PC-9 (cell line): ENCODE results near the gene NKX2-3. TPM values are rescaled to one million over a fixed set of nuclear protein-coding genes. Genes with fewer than 3 reads are reported as not detected.

Source experiments
- BruUV-seq: library from RNA; stranded (reverse); fragments of 400-500 nt; replicated peaks from 2 replicates; lab custom pipeline; 2021; lab: Mats Ljungman, UMichigan
- CTCF ChIA-PET: fragments of 300-600 bp; sonication (Branson Sonifier 250); formaldehyde crosslinking; loops from one replicate; lab custom pipeline; 2022; ENCODE audit warnings: antibody characterized with exemption; lab: Charles Lee
- POLR2A ChIA-PET: fragments of 300-600 bp; sonication (Branson Sonifier 250); formaldehyde crosslinking; loops from one replicate; lab custom pipeline; 2022; ENCODE audit warnings: antibody characterized with exemption; ENCODE audit not compliant: unreplicated experiment; lab: Charles Lee
- DNase-seq, 2 experiments: peaks; one replicate each; pipeline versions ENCODE4 v3.0.0 to v3.0.0-alpha.2; 2015 to 2022; ENCODE audit warnings: mixed read lengths in 1 of 2
- H2AFZ ChIP-seq: fragments of 200-600 bp; sonication (generic); 2 replicates; pipeline ENCODE4 v1.8.1; 2017; ENCODE audit warnings: antibody characterized with exemption
- H3F3A ChIP-seq: fragments of 200-600 bp; sonication (generic); 2 replicates; pipeline ENCODE4 v1.8.1; 2017; ENCODE audit warnings: antibody characterized with exemption, mild to moderate bottlenecking, low read depth; ENCODE audit not compliant: insufficient read depth
- H3K27ac ChIP-seq: fragments of 200-600 bp; sonication (generic); 2 replicates; pipeline ENCODE4 v1.6.1; 2016; ENCODE audit warnings: mixed run types
- H3K27me3 ChIP-seq: fragments of 200-600 bp; sonication (generic); 2 replicates; pipeline ENCODE4 v1.6.1; 2016; ENCODE audit warnings: low read depth, mixed run types; ENCODE audit not compliant: insufficient read depth
- H3K36me3 ChIP-seq: fragments of 200-600 bp; sonication (generic); 2 replicates; pipeline ENCODE4 v1.6.1; 2016; ENCODE audit warnings: low read depth, mixed run types
- H3K4me1 ChIP-seq: fragments of 200-600 bp; sonication (generic); replicated peaks from 2 replicates; pipeline ENCODE4 v1.6.1; 2016; ENCODE audit warnings: mixed run types; ENCODE audit not compliant: insufficient read depth
- H3K4me2 ChIP-seq: fragments of 200-600 bp; sonication (generic); 2 replicates; pipeline ENCODE4 v1.6.1; 2017; ENCODE audit warnings: mixed run types
- H3K4me3 ChIP-seq: fragments of 200-600 bp; sonication (generic); 2 replicates; pipeline ENCODE4 v1.6.1; 2016; ENCODE audit warnings: mixed run types
- H3K79me2 ChIP-seq: fragments of 200-600 bp; sonication (generic); 2 replicates; pipeline ENCODE4 v1.6.1; 2017; ENCODE audit warnings: low read depth, mixed run types
- H3K9me2 ChIP-seq: fragments of 200-600 bp; sonication (generic); 2 replicates; pipeline ENCODE4 v1.8.1; 2017; ENCODE audit warnings: mild to moderate bottlenecking; ENCODE audit not compliant: insufficient read depth
- H3K9me3 ChIP-seq: fragments of 200-600 bp; sonication (generic); 2 replicates; pipeline ENCODE4 v1.8.1; 2016; ENCODE audit warnings: low read depth; ENCODE audit not compliant: insufficient read depth
- H4K20me1 ChIP-seq: fragments of 200-600 bp; sonication (generic); 2 replicates; pipeline ENCODE4 v1.8.1; 2017; ENCODE audit not compliant: insufficient read depth
- EZH2 ChIP-seq: fragments of 200-600 bp; sonication (generic); IDR thresholded peaks from 2 replicates; pipeline ENCODE4 v1.8.0; 2017; ENCODE audit warnings: antibody characterized with exemption, low read depth
- intact Hi-C: fragments of 100-400 bp; cut with micrococcal nuclease; formaldehyde crosslinking; loops from one replicate; pipeline ENCODE4 v1.10.0; 2022; ENCODE audit not compliant: unreplicated experiment
- total RNA-seq: library from RNA; stranded (reverse); gene quantifications from 2 replicates; pipeline ENCODE4 v1.2.3, GENCODE V29; 2021
- TF ChIP-seq, protein P1 (sequence below): fragments of 200-600 bp; sonication (generic); conservative IDR thresholded peaks from 2 replicates; pipeline ENCODE4 v1.6.1; 2017; ENCODE audit warnings: mixed run types, antibody characterized with exemption, mild to moderate bottlenecking, moderate library complexity

The NKX2-3 gene
- total RNA-seq, 1 experiment from 2014 or later: not detected

DNA sequence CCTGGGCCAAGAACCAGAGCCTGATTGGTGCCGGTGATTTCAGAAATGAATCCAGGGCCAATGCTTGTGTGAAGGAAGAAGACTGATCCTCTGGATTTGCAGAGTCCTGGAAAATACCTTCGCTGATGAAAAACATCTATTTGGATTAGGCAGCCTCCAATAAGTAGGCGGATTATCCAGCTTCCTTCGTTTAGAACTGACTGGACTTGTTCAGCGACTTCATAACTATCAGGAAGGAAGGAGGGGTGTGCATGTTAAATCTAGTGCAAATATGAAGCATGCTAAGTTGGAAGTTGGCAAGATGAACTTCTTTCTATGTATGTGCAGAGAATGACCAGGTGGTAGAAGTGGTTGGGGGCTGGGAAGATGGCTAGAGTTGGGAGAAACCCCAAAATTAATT, 41.0 kb downstream of the NKX2-3 start:
- no peaks in the 10 kb centered on the region for H3K36me3 ChIP-seq
- no peak overlapping the region for H3K4me3 ChIP-seq
- POLR2A ChIA-PET: interaction anchor here (0.7 kb wide), 1 partner anchor 86 kb away, joined by 3 read pairs; no protein-coding TSS in a partner anchor
- BruUV-seq: no TSS peak
- TF ChIP-seq, protein P1, sequence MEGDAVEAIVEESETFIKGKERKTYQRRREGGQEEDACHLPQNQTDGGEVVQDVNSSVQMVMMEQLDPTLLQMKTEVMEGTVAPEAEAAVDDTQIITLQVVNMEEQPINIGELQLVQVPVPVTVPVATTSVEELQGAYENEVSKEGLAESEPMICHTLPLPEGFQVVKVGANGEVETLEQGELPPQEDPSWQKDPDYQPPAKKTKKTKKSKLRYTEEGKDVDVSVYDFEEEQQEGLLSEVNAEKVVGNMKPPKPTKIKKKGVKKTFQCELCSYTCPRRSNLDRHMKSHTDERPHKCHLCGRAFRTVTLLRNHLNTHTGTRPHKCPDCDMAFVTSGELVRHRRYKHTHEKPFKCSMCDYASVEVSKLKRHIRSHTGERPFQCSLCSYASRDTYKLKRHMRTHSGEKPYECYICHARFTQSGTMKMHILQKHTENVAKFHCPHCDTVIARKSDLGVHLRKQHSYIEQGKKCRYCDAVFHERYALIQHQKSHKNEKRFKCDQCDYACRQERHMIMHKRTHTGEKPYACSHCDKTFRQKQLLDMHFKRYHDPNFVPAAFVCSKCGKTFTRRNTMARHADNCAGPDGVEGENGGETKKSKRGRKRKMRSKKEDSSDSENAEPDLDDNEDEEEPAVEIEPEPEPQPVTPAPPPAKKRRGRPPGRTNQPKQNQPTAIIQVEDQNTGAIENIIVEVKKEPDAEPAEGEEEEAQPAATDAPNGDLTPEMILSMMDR: no peak
- no peak for TF ChIP-seq EZH2
- H3K9me3 ChIP-seq: no peaks in the 10 kb centered on the region
- no peak overlapping the region for H2AFZ ChIP-seq
- H4K20me1 ChIP-seq: no peaks in the 10 kb centered on the region
- no peaks in the 10 kb centered on the region for H3K27me3 ChIP-seq
- H3K4me2 ChIP-seq: 0 out of 2 replicates have a peak overlapping the region, but pooled peaks have one; percentile 13
- no peak for DNase-seq
- H3K4me1 ChIP-seq: no peaks in the 10 kb centered on the region
- H3K9me2 ChIP-seq: no peaks in the 10 kb centered on the region
- H3K27ac ChIP-seq: no peak overlapping the region
- no peaks in the 10 kb centered on the region for H3K79me2 ChIP-seq
- H3F3A ChIP-seq: no peaks in the 10 kb centered on the region
- CTCF ChIA-PET: no interaction called here
- intact Hi-C loops: no loop called here

DNA sequence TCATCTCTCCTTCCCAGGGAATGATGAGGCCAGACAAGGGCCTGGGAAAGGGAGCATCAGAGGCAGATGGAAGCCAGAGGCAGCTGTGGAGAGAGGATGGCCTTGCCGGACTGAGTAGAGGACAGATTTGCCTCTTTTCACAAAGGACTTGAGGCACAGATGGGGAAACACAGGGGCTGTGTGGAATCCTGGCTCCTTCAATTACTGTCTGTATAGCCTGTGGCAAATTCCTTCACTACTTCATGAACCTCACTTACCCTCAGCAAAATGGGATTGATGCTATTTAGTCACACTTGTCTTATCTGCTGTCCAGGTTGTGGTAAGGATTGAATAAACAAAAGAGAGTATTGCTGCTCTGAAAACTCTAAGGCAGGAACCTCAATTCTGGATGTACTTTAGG, 47.2 kb downstream of the NKX2-3 start:
- no peaks in the 10 kb centered on the region for H3K9me2 ChIP-seq
- H3K9me3 ChIP-seq: no peaks in the 10 kb centered on the region
- H3K36me3 ChIP-seq: no peaks in the 10 kb centered on the region
- TF ChIP-seq, protein P1: no peak
- TF ChIP-seq EZH2: no peak
- no peaks in the 10 kb centered on the region for H3K79me2 ChIP-seq
- no TSS peak for BruUV-seq
- DNase-seq: no peak
- H3K4me3 ChIP-seq: no peak overlapping the region
- H4K20me1 ChIP-seq: no peaks in the 10 kb centered on the region
- intact Hi-C loops: no loop called here
- H3F3A ChIP-seq: no peaks in the 10 kb centered on the region
- no peak overlapping the region for H3K4me2 ChIP-seq
- CTCF ChIA-PET: no interaction called here
- H3K27ac ChIP-seq: no peak overlapping the region
- POLR2A ChIA-PET: no interaction called here
- no peak overlapping the region for H2AFZ ChIP-seq
- no peaks in the 10 kb centered on the region for H3K4me1 ChIP-seq
- H3K27me3 ChIP-seq: no peaks in the 10 kb centered on the region

DNA sequence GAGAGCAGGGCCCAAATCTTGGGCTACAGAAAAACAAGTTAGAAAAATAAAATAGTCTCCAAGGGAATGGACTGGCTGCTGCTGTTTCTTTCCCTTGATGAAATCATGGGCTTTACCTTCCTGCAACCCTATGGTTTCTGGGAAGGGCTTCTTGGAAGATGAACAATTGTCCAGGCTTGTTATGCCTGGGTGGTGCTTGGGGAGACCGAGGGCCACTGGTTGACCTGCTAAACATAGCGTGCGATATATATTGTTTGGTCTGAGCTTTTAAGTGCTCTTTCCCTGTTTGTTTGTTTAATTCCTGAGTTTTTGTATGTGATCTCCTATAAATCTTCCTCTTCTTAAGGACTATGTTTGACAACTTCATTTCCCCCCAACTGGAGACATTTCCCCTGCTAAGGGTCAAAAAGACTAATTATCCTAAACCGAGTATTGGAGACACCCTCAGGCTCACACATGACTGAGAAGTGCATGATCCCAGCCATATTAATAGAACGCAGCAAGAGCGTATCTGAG, 49.6 kb downstream of the NKX2-3 start:
- Histone ChIP-seq H3K9me3 (no peaks in the 10 kb centered on the region), H3K4me3 (no peak overlapping the region), H3K79me2 (no peaks in the 10 kb centered on the region), H3K27ac (no peak overlapping the region), H3F3A (no peaks in the 10 kb centered on the region), H3K4me2 (no peak overlapping the region), H3K9me2 (no peaks in the 10 kb centered on the region), H4K20me1 (no peaks in the 10 kb centered on the region), H3K4me1 (no peaks in the 10 kb centered on the region), H2AFZ (no peak overlapping the region), H3K27me3 (no peaks in the 10 kb centered on the region), H3K36me3 (no peaks in the 10 kb centered on the region)
- no peak for DNase-seq
- TF ChIP-seq, protein P1: no peak
- TF ChIP-seq EZH2: no peak
- POLR2A ChIA-PET: no interaction called here
- CTCF ChIA-PET: no interaction called here
- BruUV-seq: no TSS peak
- intact Hi-C loops: no loop called here
